Stimulated activated CD8-positive, alpha-beta memory T cell treated with anti-CD3 and anti-CD28 coated beads, Interleukin-15, amount 100 ng/mL, for 24 hours (primary cell): ENCODE data around the gene CFAP52.
"Not testable (repeated sequence)": the region's sequence is repeated elsewhere in the genome, so short reads cannot be mapped to it uniquely, and the experiment has no call there.

Experiments
- DNase-seq: peaks from one replicate; pipeline ENCODE4 v3.0.0-alpha.2; 2020; ENCODE audit warnings: low read depth

Gene CFAP52, protein sequence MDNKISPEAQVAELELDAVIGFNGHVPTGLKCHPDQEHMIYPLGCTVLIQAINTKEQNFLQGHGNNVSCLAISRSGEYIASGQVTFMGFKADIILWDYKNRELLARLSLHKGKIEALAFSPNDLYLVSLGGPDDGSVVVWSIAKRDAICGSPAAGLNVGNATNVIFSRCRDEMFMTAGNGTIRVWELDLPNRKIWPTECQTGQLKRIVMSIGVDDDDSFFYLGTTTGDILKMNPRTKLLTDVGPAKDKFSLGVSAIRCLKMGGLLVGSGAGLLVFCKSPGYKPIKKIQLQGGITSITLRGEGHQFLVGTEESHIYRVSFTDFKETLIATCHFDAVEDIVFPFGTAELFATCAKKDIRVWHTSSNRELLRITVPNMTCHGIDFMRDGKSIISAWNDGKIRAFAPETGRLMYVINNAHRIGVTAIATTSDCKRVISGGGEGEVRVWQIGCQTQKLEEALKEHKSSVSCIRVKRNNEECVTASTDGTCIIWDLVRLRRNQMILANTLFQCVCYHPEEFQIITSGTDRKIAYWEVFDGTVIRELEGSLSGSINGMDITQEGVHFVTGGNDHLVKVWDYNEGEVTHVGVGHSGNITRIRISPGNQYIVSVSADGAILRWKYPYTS

DNA sequence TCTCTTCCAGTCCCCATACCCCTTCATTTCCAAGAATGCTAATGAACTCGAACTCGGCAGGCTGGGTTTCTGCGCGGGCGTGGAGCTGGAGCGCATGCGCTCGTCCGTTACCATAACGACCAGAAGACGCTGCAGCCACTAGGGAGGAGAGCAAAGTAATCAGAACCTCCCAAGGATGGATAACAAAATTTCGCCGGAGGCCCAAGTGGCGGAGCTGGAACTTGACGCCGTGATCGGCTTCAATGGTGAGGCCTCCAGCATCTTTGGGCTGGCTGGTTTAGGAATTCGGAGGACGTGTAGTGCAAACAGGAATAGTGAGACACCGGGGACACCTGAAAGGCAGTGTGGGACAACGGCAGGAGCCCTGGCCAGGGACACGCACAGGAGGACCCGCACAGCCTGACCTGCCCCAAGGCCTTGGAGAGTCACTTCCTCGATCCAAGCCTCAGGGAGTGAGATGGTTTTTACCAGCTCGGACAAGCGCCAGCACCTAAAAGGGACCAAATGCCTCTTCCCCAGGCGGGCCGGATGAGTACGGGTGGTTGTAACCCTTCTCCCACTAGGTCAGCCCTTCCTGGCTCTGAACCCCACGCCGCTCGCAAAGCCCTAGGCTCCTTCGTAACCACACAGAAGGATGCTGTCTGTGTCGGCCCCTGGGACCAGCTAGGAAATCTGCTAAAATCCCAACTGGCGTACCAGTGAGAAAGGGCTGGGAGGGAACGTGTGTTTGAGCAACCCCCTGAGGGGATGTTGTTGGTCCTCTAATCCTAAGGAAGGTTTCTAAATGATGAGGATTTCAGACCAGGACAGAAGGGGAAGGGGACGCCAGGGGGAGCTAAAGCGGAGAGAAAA lies at the start of gene CFAP52:
Gene CFAP52, plus strand, starts transcription at position 122 of the 852 bp plus-strand sequence. Its CDS starts 54 bp downstream, at position 176.
- DNase-seq = peak; percentile 53

DNA sequence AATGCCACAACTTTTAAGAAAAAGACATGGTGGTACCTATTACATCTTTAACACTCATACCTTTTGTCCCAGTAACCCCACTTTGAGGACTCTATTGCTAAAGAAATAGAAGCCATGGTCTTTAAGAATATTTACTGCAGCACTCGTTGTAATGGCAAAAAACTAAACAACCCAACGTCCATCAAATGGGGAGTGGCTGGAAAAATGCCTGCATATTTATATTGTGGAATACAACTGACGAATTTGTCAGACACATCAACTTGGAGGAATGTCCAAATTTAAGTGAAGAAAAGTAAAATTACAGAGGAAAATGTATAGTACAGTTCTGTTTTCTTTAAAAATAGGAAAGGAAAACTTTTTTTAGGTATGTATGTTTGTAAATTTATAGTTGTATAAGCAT lies 48.7 kb upstream of the CFAP52 start:
- no peak for DNase-seq

DNA sequence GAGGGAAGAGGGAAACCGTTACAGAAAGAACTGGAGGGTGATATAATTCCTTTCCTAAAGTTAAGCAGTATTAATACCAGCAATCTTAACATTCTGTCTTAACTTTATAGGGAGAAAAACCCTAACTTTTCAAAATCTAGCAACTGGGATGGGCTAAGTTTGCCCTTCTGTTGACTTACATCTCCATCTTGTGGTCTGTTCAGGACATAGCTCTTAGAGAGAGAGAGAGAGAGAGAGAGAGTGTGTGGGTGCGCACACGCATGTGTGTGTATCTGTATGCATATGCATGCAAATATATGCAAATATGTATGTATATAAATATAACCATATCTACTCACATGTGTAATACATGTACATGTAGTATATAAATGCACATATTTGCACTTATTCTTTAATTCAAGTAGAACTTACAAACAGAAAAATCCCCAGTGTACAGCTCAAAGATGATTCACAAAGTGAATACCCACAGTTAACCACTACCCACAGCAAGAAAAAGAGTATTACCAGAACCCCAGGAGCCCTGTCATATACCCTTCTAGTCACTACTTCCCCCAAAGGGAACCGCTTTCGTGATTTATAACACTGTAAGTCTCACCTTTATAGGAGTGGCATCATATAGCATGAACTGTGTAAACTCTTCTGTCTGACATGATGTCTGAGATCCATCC lies 47.3 kb upstream of the CFAP52 start:
- DNase-seq = no peak

DNA sequence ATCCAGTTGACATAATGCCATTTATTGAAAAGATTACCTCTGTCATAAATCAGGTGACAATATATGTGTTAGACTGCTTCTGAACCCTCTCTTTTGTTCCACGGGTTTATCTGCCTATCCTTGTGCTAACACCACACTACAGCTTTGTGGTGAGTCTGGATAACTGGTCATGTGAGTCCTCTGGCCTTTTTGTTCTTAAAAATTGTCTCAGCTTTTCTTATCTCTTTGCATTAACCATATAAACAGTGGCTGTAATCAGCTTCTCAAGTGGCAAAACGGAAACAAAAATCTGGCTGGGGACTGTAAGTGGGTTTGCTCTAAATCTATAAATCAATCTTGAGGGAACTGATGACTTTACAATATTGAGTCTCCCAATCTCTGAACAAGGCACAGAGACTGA lies 45.4 kb upstream of the CFAP52 start:
- DNase-seq = no peak

DNA sequence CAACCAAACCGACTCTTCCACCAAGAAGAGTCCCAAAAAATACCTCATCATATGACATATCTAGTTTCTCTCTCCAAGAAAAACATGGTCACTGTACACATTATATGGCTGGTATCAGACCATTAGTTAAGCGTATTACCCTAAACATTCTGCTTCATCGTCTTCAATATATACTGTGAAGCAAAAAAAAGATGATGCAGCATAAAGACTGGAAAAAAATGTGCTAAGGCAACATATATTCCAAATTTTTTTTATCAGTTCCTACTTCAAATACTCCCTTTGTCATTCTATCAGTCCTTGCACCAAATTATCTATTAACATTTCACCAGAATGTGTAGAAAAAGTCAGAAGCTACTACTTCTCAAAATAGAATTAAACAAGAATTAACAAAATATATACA lies 43.7 kb upstream of the CFAP52 start:
- no peak for DNase-seq

DNA sequence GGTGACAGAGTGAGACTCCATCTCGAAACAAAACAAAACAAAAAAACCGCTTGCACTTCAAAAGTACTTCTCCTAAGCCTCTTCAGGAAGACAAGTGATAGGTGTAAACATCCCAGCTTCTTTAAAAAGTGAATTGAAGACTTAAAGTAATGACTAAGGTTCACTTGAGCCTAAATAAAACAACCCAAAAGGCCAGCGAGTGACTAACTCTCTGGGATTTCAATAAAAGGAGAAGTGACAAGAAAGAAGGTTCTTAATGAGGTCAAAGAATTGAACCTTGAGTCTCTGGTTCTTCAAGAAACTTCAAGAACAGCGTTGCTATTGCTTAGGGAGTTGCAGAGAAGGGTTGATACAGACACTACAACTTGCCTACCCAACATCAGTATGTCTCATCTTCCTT lies 43.0 kb upstream of the CFAP52 start:
- no peak for DNase-seq

DNA sequence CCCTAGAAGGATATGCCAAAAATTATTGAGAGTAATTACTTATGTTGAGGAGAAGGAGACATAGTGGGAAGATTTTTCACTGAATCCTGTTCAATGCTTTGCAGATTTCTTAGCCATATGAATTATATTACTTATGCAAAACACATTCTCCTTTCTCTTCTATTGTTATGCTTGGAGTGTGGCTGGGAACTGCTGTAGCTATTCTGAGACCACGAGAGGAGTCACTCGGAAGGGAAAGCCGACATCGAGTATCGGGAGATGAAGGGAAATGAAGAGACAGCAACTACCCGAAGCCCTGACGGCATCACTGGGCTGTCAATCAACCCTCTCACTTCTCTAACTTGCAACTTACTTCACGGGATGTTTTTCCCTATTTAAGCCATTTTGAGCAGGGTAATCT lies 40.4 kb upstream of the CFAP52 start:
- DNase-seq = no peak

DNA sequence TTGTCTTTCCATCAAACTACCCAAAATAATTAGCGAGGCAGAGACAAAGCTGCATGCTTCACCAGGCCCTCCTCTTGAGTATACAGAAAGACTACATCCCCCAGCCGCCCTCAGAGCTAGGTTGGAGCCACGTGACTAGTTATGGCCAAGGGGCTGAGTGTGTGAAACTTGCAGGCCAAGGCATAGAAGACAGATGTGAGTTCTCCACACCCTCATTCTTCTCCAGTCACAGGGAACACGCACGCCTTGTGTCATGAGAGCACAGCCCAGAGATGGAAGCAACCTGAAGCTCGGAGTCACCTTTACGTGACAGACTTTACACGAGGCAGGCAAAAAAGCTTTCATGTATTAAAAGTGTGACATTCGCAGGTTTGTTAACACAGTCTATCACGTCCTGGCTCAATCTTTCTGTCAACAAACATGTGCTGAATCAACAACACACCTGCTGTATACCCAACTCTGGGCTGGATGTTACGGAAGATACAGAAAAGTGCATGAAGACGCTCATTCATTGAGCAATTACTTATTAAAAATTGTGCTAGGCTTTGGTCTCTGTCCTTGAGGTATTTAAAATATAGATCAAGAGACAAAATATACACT lies 39.2 kb upstream of the CFAP52 start:
- DNase-seq = no peak

DNA sequence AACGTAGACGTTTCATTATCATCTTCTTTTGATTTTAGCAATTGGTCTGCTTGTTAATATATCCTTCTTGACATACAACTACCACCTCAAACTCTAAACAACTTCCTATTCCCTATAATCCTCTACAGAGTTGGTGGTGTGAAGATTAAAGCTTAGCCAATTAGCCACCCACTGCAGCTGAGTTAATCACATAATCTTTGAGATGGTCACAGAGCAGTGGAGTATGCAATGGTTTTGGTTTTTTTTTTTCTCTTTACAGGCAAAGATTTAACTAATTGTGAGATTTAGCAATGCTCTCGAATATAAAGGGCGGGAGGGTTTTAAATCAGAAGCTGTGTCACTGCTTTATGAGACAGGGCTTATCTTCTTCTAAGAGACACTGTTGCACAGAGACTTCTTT lies 37.8 kb upstream of the CFAP52 start:
- no peak for DNase-seq

DNA sequence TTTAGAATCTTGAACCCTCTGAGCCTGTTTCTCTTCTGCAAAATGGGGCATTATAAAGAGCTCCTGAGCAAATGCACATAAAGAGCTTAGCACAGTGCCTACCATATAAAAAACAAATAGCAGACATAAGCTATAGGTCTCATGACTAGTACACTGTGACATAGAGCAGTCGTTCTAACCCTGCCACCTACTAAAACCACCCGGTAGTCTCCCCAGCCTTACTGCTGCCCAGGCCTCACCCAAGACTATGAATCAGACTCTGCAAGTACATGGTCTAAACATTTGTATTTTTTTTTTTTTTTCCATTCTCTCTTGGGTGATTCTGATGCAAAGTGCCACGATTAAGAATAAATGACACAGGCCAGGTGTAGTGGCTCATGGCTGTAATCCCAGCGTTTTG lies 34.7 kb upstream of the CFAP52 start:
- DNase-seq = no peak

DNA sequence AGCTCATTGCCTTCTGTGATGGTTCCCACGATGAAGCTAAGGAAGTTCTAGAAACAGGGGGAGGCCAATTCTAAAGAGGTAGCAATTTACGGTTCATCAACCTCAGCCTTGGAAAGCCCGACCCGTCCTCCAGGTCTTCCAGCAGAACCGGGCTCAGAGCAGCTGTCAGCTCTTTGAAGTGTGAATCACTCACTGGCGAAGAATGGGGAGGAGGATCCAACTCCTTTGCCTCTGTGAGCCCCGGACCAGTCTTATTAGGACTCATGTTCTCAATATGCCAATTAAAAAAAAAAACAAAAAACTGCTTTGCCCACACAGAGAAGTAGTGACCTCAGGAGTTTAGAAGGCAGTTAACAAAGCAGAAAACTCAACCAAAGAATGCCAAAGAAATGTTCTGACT lies 32.2 kb upstream of the CFAP52 start:
- DNase-seq = no peak

DNA sequence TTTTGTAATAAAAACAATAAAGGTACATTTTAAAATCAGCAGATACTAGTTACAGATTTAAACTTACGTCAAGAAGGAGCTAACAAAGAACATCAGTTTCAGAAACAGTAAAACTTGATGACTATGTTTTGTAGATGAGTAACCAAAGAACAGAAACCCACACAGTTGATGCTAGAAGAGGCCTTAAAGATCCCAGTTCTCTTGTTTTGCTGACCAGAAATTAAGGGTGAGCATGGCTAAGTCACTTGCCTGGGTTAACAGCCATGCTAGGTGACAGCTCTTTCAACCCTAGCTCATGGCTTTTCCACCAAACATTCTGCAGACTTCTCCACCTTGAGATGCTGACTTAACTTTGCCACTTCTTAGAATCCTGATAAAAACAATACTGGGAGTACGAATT lies 27.2 kb upstream of the CFAP52 start:
- DNase-seq = no peak

DNA sequence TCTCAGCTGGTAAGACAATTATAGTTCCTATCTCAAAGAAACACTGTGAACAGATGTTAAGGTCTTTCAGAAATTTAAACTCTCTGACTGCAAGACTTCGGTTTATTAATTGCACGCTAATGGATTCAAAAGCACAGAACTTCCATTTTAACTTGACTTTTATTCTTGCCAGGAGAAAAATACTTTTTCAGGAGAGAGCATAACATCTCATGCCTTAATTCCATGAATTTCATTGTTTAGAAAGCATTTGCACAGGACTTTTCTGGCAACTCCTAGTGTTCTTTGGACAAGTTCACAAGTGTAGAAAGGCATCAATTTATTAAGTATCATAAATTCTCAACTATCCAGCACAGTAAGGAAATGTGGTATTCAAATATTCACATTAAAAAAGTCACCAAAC lies 23.3 kb upstream of the CFAP52 start:
- DNase-seq = no peak

DNA sequence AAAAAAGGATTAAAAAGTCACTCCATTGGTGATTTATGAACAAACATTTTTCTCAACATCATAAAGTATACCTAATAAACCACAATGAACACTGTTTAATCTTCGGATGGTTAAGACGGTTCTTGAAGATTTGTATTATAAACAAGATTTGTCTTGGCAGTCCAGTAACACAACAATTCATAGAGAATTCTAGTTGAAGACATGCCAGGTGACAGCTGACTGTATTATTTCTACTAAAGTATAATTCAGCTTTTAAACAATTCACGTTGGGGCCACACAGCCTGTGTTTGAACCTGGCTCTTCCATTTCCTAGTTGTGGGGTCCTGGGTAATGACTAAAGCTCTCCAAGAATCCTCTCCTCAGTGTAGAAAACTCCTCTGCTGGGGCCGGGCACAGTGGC lies 22.8 kb upstream of the CFAP52 start:
- no peak for DNase-seq

DNA sequence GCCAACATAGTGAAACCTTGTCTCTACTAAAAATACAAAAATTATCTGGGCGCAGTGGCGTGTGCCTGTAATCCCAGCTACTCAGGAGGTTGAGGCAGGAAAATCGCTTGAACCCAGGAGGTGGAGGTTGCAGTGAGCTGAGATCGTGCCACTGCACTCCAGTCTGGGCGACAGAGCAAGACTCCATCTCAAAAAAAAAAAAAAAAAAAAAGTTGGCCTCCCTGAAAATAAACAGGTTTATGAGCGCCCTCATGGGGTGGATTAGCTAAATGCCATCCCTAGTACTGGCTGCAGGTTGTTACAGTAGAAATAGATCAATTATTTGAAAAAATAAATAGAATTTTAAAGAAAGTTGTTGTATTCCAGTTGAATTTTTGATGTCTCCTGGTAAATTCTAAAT lies 21.7 kb upstream of the CFAP52 start:
- DNase-seq = not testable (repeated sequence)

DNA sequence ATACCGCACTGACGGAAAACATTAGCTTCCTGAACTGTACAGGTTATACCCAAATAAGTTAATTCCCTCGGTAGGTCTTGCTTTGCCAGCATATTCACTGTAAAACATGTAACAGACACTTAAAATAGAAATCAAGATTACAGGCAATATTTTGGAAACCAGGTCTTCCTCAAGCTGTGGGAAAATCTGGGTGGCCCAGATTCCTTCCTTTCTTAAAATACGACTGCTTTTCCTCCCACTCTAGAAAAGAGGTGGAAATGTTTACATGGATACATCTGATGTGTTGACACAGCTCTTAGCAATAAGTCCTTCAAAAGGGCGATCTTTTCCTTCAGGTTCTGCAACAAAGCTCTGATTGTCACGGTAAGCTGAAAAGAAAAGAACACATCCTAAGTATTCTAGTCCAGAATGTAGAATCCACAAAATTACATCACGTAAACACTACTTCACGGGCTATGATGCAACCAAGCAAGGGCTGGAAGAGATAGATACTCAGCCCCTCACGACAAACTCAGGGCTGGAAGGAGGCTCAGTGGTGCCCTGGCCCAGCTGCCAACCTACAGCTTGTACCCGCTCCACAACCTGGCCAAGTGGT lies 19.2 kb upstream of the CFAP52 start:
- DNase-seq = no peak

DNA sequence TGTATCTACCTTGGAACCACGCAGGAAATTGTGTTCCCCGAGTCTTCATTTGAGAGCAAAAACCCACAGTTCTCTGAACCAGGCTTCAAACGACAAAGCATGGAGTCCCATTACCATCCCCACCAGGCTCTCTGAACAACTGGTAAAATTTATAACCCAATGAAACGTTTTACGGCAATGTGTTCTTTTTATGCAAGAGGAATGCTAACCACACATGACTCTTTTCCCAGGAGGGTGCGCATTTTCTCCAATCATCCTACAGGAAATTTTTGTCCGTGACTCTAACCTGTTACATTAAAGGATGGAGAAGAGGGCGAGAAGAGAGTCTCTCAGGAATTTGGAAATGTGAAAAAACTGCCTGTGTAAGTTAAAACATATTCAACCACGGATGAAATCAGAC lies 18.6 kb upstream of the CFAP52 start:
- DNase-seq = no peak

DNA sequence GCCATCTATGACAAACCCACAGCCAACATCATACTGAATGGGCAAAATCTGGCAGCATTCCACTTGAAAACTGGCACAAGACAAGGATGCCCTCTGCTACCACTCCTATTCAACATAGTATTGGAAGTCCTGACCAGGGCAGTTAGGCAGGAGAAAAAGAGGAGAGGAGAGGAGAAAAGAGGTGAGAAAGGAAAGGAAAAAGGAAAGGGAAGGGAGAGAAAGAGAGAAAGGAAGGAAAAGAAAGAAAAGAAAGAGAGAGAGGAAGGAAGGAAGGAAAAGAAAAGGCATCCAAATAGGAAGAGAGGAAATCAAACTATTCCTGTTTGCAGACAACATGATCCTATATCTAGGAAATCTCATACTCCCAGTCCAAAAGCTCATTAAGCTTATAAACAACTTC lies 12.3 kb upstream of the CFAP52 start:
- DNase-seq = no peak

DNA sequence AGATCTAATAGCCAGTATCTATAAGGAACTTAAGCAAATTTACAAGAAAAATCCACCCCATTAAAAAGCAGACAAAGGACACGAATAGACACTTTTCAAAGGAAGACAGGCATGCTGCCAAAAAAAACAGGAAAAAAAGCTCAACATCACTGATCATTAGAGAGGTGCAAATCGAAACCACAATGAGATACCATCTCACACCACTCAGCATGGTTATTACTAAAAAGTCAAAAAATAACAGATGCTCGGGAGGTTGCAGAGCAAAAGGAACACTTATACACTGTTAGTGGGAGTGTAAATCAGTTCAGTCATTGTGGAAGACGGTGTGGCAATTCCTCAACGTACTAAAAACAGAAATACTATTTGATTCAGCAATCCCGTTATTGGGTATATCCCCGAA lies 10.4 kb upstream of the CFAP52 start:
- DNase-seq = no peak

DNA sequence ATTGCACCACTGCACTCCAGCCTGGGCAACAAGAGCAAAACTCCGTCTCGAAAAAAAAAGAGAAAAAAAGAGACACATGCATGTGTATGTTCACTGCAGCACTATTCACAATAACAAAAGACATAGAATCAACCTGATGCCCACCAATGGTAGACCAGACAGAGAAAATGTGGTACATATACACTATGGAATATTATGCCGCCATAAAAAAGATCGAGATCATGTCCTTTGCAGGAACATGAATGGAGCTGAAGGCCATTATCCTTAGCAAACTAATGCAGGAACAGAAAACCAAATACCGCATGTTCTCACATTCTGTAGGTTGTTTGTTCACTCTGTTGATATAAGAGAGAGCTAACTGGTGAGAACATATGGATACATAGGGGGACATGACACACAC lies 9.7 kb upstream of the CFAP52 start:
- not testable (repeated sequence) for DNase-seq

DNA sequence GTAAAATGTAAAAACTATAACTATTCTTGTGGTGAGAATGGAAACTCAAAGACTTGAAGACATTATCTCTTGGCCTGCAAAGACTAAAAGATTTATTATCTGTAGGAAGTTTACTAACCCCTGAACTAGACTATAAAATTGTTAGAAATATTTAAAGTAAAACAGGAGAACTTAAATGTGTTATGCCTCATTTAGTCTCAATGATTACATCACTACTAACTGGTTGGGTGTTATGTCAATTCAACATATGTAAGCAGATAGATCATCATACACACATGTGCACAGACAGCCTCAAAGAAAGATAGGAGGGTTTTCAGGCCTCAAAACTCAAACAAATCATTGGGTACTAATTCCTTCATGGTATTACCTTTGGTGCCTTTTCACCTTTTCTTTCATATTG lies 8.4 kb upstream of the CFAP52 start:
- no peak for DNase-seq
